NCI-H2196 treated with DMSO at 0.1 percent for 48 hours (cell line): Measurements from ENCODE around the gene DGCR6.
"Not testable (repeated sequence)": the region's sequence is repeated elsewhere in the genome, so short reads cannot be mapped to it uniquely, and the experiment has no call there.

Experiments used
- DNase-seq: peaks from one replicate; lab custom pipeline; 2025; ENCODE audit not compliant: unreplicated experiment; lab: John Stamatoyannopoulos, UW

The DGCR6 gene

GRCh38 chr22:18959741-18960140 lies 53.6 kb downstream of the DGCR6 start:
- not testable (repeated sequence) for DNase-seq

GRCh38 chr22:18960166-18960820 lies 54.2 kb downstream of the DGCR6 start:
- DNase-seq = not testable (repeated sequence)

- not testable (repeated sequence) for DNase-seq
These were observed 55.1 kb downstream of the DGCR6 start for GRCh38 chr22:18961201-18961600.
